ENCODE measurements around the gene RAD51B. TPM values are rescaled to one million over a fixed set of nuclear protein-coding genes. Genes with fewer than 3 reads are reported as not detected.

Gene RAD51B
- total RNA-seq, 4 donors from 2014 or later = 14.0 to 16.4 (median 14.8) TPM

- H3K27me3 ChIP-seq = no peaks in the 10 kb centered on the region
- intact Hi-C loops (cut with DNase I) = no loop called here
- TF ChIP-seq POLR2A (IDR thresholded peaks at IDR 0.05) = no peak
- no peak for TF ChIP-seq CTCF (IDR thresholded peaks at IDR 0.05)
- no peaks in the 10 kb centered on the region for H3K36me3 ChIP-seq
- WGBS, 2 donors = 93 to 100% methylated on average over 1 of the region's 1 CpG
- no peak overlapping the region for H3K4me3 ChIP-seq (replicated peaks in 1 of 3)
- no peaks in the 10 kb centered on the region for H3K9me3 ChIP-seq
- DNase-seq = no peak
- peaks cover 32 to 37% of the 10 kb centered on the region in 2 donors for H3K4me1 ChIP-seq
- H3K27ac ChIP-seq = no peak overlapping the region
Measured at GRCh38 chr14:68405961-68406360, 586.4 kb downstream of the RAD51B start.

GRCh38 chr14:68407285-68407684 lies 587.7 kb downstream of the RAD51B start:
- no peak for DNase-seq
- Histone ChIP-seq H3K4me3 (replicated peaks in 1 of 3) (no peak overlapping the region), H3K27ac (no peak overlapping the region), H3K27me3 (no peaks in the 10 kb centered on the region), H3K9me3 (no peaks in the 10 kb centered on the region), H3K36me3 (no peaks in the 10 kb centered on the region), H3K4me1 (peaks cover 26% of the 10 kb centered on the region in 2 donors)
- WGBS, 2 donors = 94 to 98% methylated on average over 1 of the region's 1 CpG
- TF ChIP-seq CTCF (IDR thresholded peaks at IDR 0.05) (no peak), POLR2A (IDR thresholded peaks at IDR 0.05) (no peak)
- intact Hi-C loops (cut with DNase I) = no loop called here

- DNase-seq = no peak
- H3K4me3 ChIP-seq (replicated peaks in 1 of 3) = no peak overlapping the region
- intact Hi-C loops (cut with DNase I) = no loop called here
- H3K27me3 ChIP-seq = no peaks in the 10 kb centered on the region
- no peak for TF ChIP-seq POLR2A (IDR thresholded peaks at IDR 0.05)
- TF ChIP-seq CTCF (IDR thresholded peaks at IDR 0.05) = no peak
- H3K36me3 ChIP-seq = no peaks in the 10 kb centered on the region
- H3K9me3 ChIP-seq = no peaks in the 10 kb centered on the region
- 92 to 95% methylated on average over 1 of the region's 1 CpG for whole genome bisulfite sequencing, 2 donors
- H3K27ac ChIP-seq = no peak overlapping the region
- H3K4me1 ChIP-seq = peaks cover 21% of the 10 kb centered on the region in 2 donors
Measured at GRCh38 chr14:68407825-68408224, 588.2 kb downstream of the RAD51B start.

GRCh38 chr14:68408680-68409079 lies 589.1 kb downstream of the RAD51B start:
- 95 to 98% methylated on average over 4 of the region's 4 CpGs for WGBS, 2 donors
- TF ChIP-seq POLR2A (IDR thresholded peaks at IDR 0.05) (no peak), CTCF (IDR thresholded peaks at IDR 0.05) (no peak)
- Histone ChIP-seq H3K4me3 (replicated peaks in 1 of 3) (no peak overlapping the region), H3K36me3 (no peaks in the 10 kb centered on the region), H3K9me3 (no peaks in the 10 kb centered on the region), H3K4me1 (peaks cover 12 to 13% of the 10 kb centered on the region in 2 donors), H3K27me3 (no peaks in the 10 kb centered on the region), H3K27ac (no peak overlapping the region)
- intact Hi-C loops (cut with DNase I) = no loop called here
- DNase-seq = no peak

- Histone ChIP-seq H3K36me3 (no peaks in the 10 kb centered on the region), H3K4me3 (replicated peaks in 1 of 3) (no peak overlapping the region), H3K4me1 (peaks cover 11 to 13% of the 10 kb centered on the region in 2 donors), H3K27ac (no peak overlapping the region), H3K27me3 (no peaks in the 10 kb centered on the region), H3K9me3 (no peaks in the 10 kb centered on the region)
- no peak for DNase-seq
- no peak for TF ChIP-seq POLR2A (IDR thresholded peaks at IDR 0.05)
- TF ChIP-seq CTCF (IDR thresholded peaks at IDR 0.05) = no peak
- intact Hi-C loops (cut with DNase I) = no loop called here
Measured at GRCh38 chr14:68409387-68409786, 589.8 kb downstream of the RAD51B start.

Measured in thyroid gland (tissue), 4 donors.